CD14-positive monocyte (primary cell): ENCODE measurements around the gene CD38. TPM values are rescaled to one million over a fixed set of nuclear protein-coding genes. Genes with fewer than 3 reads are reported as not detected.

Experiments
- DNase-seq, 3 donors: peaks; one replicate each; pipeline ENCODE4 v3.0.0-alpha.2; 2011 to 2022
- H2AFZ ChIP-seq: 2 replicates; pipeline ENCODE4 v1.6.0; 2012; ENCODE audit warnings: mild to moderate bottlenecking, low read depth, low read length, inconsistent platforms; ENCODE audit not compliant: insufficient read depth, poor library complexity, severe bottlenecking
- H3K27ac ChIP-seq, 2 donors: 1 replicate in 1 of 2; 2 replicates in 1 of 2; pipeline ENCODE4 v1.5.1; 2012 to 2013; ENCODE audit warnings: low read length in 2 of 2, control low read depth in 1 of 2, inconsistent platforms in 1 of 2, low read depth in 1 of 2, mild to moderate bottlenecking in 1 of 2
- H3K27me3 ChIP-seq, 2 donors: one replicate each; pipeline versions ENCODE4 v1.6.0 to v1.6.1; 2011 to 2013; ENCODE audit warnings: low read length in 2 of 2; ENCODE audit not compliant: control insufficient read depth in 2 of 2, insufficient read depth in 2 of 2
- H3K36me3 ChIP-seq, 2 donors: replicated peaks in 1 of 2; 1 replicate in 1 of 2; 2 replicates in 1 of 2; pipeline versions ENCODE4 v1.5.1 to v1.6.1; 2012 to 2013; ENCODE audit warnings: low read length in 2 of 2, control low read depth in 1 of 2, inconsistent platforms in 1 of 2, mild to moderate bottlenecking in 1 of 2; ENCODE audit not compliant: insufficient read depth in 2 of 2, control insufficient read depth in 1 of 2
- H3K4me1 ChIP-seq, 2 donors: 1 replicate in 1 of 2; 2 replicates in 1 of 2; pipeline versions ENCODE4 v1.5.1 to v1.6.1; 2012 to 2013; ENCODE audit warnings: low read length in 2 of 2, control low read depth in 1 of 2, inconsistent platforms in 1 of 2, mild to moderate bottlenecking in 1 of 2, moderate library complexity in 1 of 2; ENCODE audit not compliant: insufficient read depth in 2 of 2, control insufficient read depth in 1 of 2
- H3K4me2 ChIP-seq: replicated peaks from 2 replicates; pipeline ENCODE3; 2012; ENCODE audit warnings: low read length, moderate library complexity, mild to moderate bottlenecking; ENCODE audit not compliant: poor library complexity, severe bottlenecking; ENCODE audit errors: extremely low read depth
- H3K4me3 ChIP-seq, 3 experiments: fragments of 200-600 bp in 1 of 3; sonication (generic) in 1 of 3; replicated peaks in 1 of 3; 1 replicate in 2 of 3; 2 replicates in 1 of 3; pipeline ENCODE4 v1.5.1; 2011 to 2013; ENCODE audit warnings: low read length in 3 of 3, mild to moderate bottlenecking in 3 of 3, control low read depth in 2 of 3, low read depth in 2 of 3, inconsistent platforms in 1 of 3, moderate library complexity in 1 of 3
- H3K79me2 ChIP-seq: 2 replicates; pipeline ENCODE4 v1.6.0; 2012; ENCODE audit warnings: mild to moderate bottlenecking, control low read depth, inconsistent platforms, low read length, moderate library complexity; ENCODE audit not compliant: insufficient read depth
- H3K9ac ChIP-seq: 2 replicates; pipeline ENCODE4 v1.6.0; 2017; ENCODE audit warnings: low read length, mild to moderate bottlenecking; ENCODE audit not compliant: insufficient read depth, poor library complexity, severe bottlenecking
- H3K9me3 ChIP-seq, 2 donors: replicated peaks in 1 of 2; 1 replicate in 1 of 2; 2 replicates in 1 of 2; pipeline versions ENCODE4 v1.5.1 to v1.6.1; 2012 to 2013; ENCODE audit warnings: low read length in 2 of 2, control low read depth in 1 of 2; ENCODE audit not compliant: control insufficient read depth in 1 of 2, insufficient read depth in 1 of 2
- H4K20me1 ChIP-seq: 2 replicates; pipeline ENCODE4 v1.6.0; 2012; ENCODE audit warnings: mild to moderate bottlenecking, low read length, control low read depth, moderate library complexity; ENCODE audit not compliant: insufficient read depth
- H3K27ac Mint-ChIP-seq, 7 donors: one replicate each; pipeline ENCODE4 v1.8.0; 2020; ENCODE audit warnings: mild to moderate bottlenecking in 7 of 7, mixed read lengths in 7 of 7, moderate library complexity in 6 of 7, inconsistent platforms in 2 of 7
- H3K27me3 Mint-ChIP-seq, 3 donors: one replicate each; pipeline ENCODE4 v1.8.0; 2021 to 2022; ENCODE audit warnings: low read depth in 3 of 3, mild to moderate bottlenecking in 3 of 3, mixed read lengths in 3 of 3, moderate library complexity in 3 of 3, inconsistent platforms in 1 of 3
- H3K36me3 Mint-ChIP-seq, 2 donors: one replicate each; pipeline ENCODE4 v1.8.0; 2020; ENCODE audit warnings: mixed read lengths in 2 of 2, inconsistent platforms in 1 of 2, mild to moderate bottlenecking in 1 of 2
- H3K4me1 Mint-ChIP-seq: one replicate; pipeline ENCODE4 v1.8.0; 2020; ENCODE audit warnings: mild to moderate bottlenecking, mixed read lengths
- H3K4me3 Mint-ChIP-seq, 2 donors: one replicate each; pipeline ENCODE4 v1.8.0; 2020; ENCODE audit warnings: mild to moderate bottlenecking in 2 of 2, mixed read lengths in 2 of 2, moderate library complexity in 1 of 2
- H3K9me3 Mint-ChIP-seq, 7 donors: one replicate each; pipeline ENCODE4 v1.8.0; 2020 to 2022; ENCODE audit warnings: mixed read lengths in 7 of 7, mild to moderate bottlenecking in 6 of 7, moderate library complexity in 6 of 7, inconsistent platforms in 2 of 7
- CTCF ChIP-seq: fragments of 200-600 bp; IDR thresholded peaks from one replicate; pipeline ENCODE4 v1.8.0; 2022; ENCODE audit warnings: antibody characterized with exemption, mild to moderate bottlenecking
- WGBS: methylation state at CpG from one replicate; pipeline ENCODE4 v1.1.5; 2013; ENCODE audit warnings: missing lambda C conversion rate; ENCODE audit not compliant: insufficient coverage; 5-methylcytosine and 5-hydroxymethylcytosine counted together
- intact Hi-C, 2 donors: fragments of 100-400 bp; cut with micrococcal nuclease; formaldehyde crosslinking; loops; one replicate each; pipeline versions ENCODE4 v1.15.0 to v1.15.1; 2023
- polyA plus RNA-seq, 3 donors: library from polyadenylated mRNA; depleted of rRNA in 1 of 3; unstranded in 2 of 3; stranded (reverse) in 1 of 3; fragments of 300-500 nt in 2 of 3; fragments of >200 nt in 1 of 3; fragmentation: Illumina TruSeq in 2 of 3; gene quantifications; 1 replicate in 2 of 3; 2 replicates in 1 of 3; pipeline ENCODE4 v1.2.3, GENCODE V29; 2012 to 2021

Gene CD38
- polyA plus RNA-seq, 3 donors, result 2.3 to 4.4 (median 3.0) TPM

GRCh38 chr4:15794426-15794825 lies 16.3 kb downstream of the CD38 start:
- H3K4me1 Mint-ChIP-seq, result peaks cover 14% of the 10 kb centered on the region
- H3K4me3 Mint-ChIP-seq, result no peak overlapping the region
- no peak overlapping the region for H3K4me2 ChIP-seq

GRCh38 chr4:15794905-15795304 lies 16.8 kb downstream of the CD38 start:
- no peak for DNase-seq
- Histone ChIP-seq H3K4me3 (no peak overlapping the region), H3K36me3 (no peaks in the 10 kb centered on the region), H2AFZ (no peak overlapping the region), H3K9ac (no peak overlapping the region), H3K4me1 (no peaks in the 10 kb centered on the region), H3K4me2 (no peak overlapping the region), H3K9me3 (no peaks in the 10 kb centered on the region), H3K79me2 (peaks cover 28% of the 10 kb centered on the region), H3K27me3 (no peaks in the 10 kb centered on the region), H4K20me1 (no peaks in the 10 kb centered on the region), H3K27ac (no peak overlapping the region)
- Mint-ChIP-seq H3K9me3 (peaks cover 0 to 3% (median 2%) of the 10 kb centered on the region in 7 donors), H3K27ac (no peak overlapping the region), H3K4me3 (no peak overlapping the region), H3K4me1 (peaks cover 18% of the 10 kb centered on the region), H3K36me3 (peaks cover 9 to 20% of the 10 kb centered on the region in 2 donors), H3K27me3 (peaks cover 0 to 4% (median 0%) of the 10 kb centered on the region in 3 donors)
- WGBS, result 13% methylated on average over 1 of the region's 1 CpG
- TF ChIP-seq CTCF, result no peak
- intact Hi-C loops, result no loop called here

More at GRCh38 chr4:15794426-15794825, 16.3 kb downstream of the CD38 start:
- Mint-ChIP-seq H3K36me3 (peaks cover 9 to 20% of the 10 kb centered on the region in 2 donors), H3K27me3 (peaks cover 0 to 4% (median 0%) of the 10 kb centered on the region in 3 donors), H3K27ac (peak overlapping the region in 3 of 7 donors; percentile 10 to 58 (median 35)), H3K9me3 (peaks cover 0 to 3% (median 2%) of the 10 kb centered on the region in 7 donors)
- Histone ChIP-seq H3K27ac (no peak overlapping the region), H3K79me2 (peaks cover 26% of the 10 kb centered on the region), H3K27me3 (no peaks in the 10 kb centered on the region), H3K9ac (no peak overlapping the region), H3K4me3 (no peak overlapping the region), H3K4me1 (no peaks in the 10 kb centered on the region), H3K9me3 (no peaks in the 10 kb centered on the region), H3K36me3 (no peaks in the 10 kb centered on the region), H2AFZ (no peak overlapping the region), H4K20me1 (no peaks in the 10 kb centered on the region)
- intact Hi-C loops, result no loop called here
- 100% methylated on average over 2 of the region's 2 CpGs for WGBS
- DNase-seq, result no peak
- TF ChIP-seq CTCF, result no peak
